Measurements from ENCODE around the gene SNX25.

DNA sequence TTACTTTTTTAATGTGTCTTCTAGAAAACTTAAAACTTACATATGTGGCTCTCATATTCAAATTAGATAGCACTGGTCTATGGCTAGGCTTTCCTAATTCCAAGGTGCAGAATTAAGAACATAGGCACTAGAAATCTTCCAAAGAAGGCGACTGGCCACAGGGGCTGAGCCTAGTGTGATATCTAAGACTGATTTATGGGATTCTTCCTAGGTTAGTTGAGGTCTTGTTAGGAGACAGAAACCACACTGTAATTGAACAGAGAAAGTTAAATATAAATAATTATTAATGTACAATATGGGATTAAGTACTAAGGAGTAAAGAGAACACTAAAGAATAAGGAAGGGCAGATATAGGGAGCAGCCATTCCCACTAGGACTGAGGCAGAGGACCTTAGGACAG is 48.3 kb downstream of the SNX25 start:
- TF ChIP-seq TAF1 (IDR thresholded peaks at IDR 0.05; ENCODE audit: low read depth) (no peak), EGR1 (IDR thresholded peaks at IDR 0.05) (no peak), EP300 (IDR thresholded peaks at IDR 0.05; ENCODE audit: borderline replicate concordance) (no peak), CREB1 (IDR thresholded peaks at IDR 0.05; ENCODE audit: low read depth) (no peak), REST (IDR thresholded peaks at IDR 0.05; ENCODE audit: low read depth) (no peak), RAD21 (IDR thresholded peaks at IDR 0.05; ENCODE audit: low read depth) (no peak)

All from Ishikawa (cell line).